ENCODE results near the gene NOS2. TPM values are rescaled to one million over a fixed set of nuclear protein-coding genes. Genes with fewer than 3 reads are reported as not detected.
"Not testable (repeated sequence)": the region's sequence is repeated elsewhere in the genome, so short reads cannot be mapped to it uniquely, and the experiment has no call there.

Gene NOS2
- total RNA-seq, 1 experiment from 2014 or later = 1.4 TPM

GRCh38 chr17:27754549-27754948 is 45.8 kb downstream of the NOS2 start:
- no peak overlapping the region for H3K4me3 Mint-ChIP-seq
- DNase-seq (ENCODE audit: low spot score) (no peak), ATAC-seq (no peak)
- no peaks in the 10 kb centered on the region for H3K9me3 Mint-ChIP-seq
- TF ChIP-seq GRHL2 (CRISPR knock-in tag; IDR thresholded peaks at IDR 0.05; ENCODE audit: insufficient replicate concordance, severe bottlenecking) (no peak), ZBTB43 (CRISPR knock-in tag; IDR thresholded peaks at IDR 0.05) (no peak), ELF4 (CRISPR knock-in tag; IDR thresholded peaks at IDR 0.05; ENCODE audit: low read depth) (no peak), NR1H2 (CRISPR knock-in tag; IDR thresholded peaks at IDR 0.05) (no peak), ZNF532 (CRISPR knock-in tag; IDR thresholded peaks at IDR 0.05; ENCODE audit: borderline replicate concordance) (no peak), FOXP1 (CRISPR knock-in tag; IDR thresholded peaks at IDR 0.05; ENCODE audit: borderline replicate concordance) (no peak), HMGXB4 (CRISPR knock-in tag; IDR thresholded peaks at IDR 0.05) (no peak), TEAD1 (CRISPR knock-in tag; IDR thresholded peaks at IDR 0.05) (no peak)
- H3K36me3 Mint-ChIP-seq = no peaks in the 10 kb centered on the region
- H3K27ac Mint-ChIP-seq = no peak overlapping the region
- H3K4me1 Mint-ChIP-seq = peaks cover 4% of the 10 kb centered on the region; the same call in 1 of the 2 replicates
- ChIA-PET POLR2A (no interaction called here), CTCF (interaction anchor here (0.6 to 4.9 kb wide), 4 partner anchors 27 to 125 kb away, joined by 3 to 80 read pairs (median 8); no protein-coding TSS in a partner anchor)
- no peaks in the 10 kb centered on the region for H3K27me3 Mint-ChIP-seq (ENCODE audit: low read depth)

- H3K27me3 Mint-ChIP-seq (ENCODE audit: low read depth); POLR2A ChIA-PET; H3K4me3 Mint-ChIP-seq; H3K27ac Mint-ChIP-seq; ATAC-seq; H3K9me3 Mint-ChIP-seq; DNase-seq (ENCODE audit: low spot score); H3K4me1 Mint-ChIP-seq; H3K36me3 Mint-ChIP-seq: not testable (repeated sequence)
- CTCF ChIA-PET = interaction anchor here (0.7 to 4.9 kb wide), 6 partner anchors 83 to 131 kb away, joined by 3 to 80 read pairs (median 4); no protein-coding TSS in a partner anchor
Observed at GRCh38 chr17:27753726-27754125, 46.6 kb downstream of the NOS2 start.

- ATAC-seq = peak; percentile 67
- POLR2A ChIA-PET; H3K27me3 Mint-ChIP-seq (ENCODE audit: low read depth); H3K4me3 Mint-ChIP-seq; H3K4me1 Mint-ChIP-seq; H3K9me3 Mint-ChIP-seq; H3K36me3 Mint-ChIP-seq; DNase-seq (ENCODE audit: low spot score); H3K27ac Mint-ChIP-seq: not testable (repeated sequence)
- CTCF ChIA-PET = interaction anchor here (0.7 to 4.9 kb wide), 6 partner anchors 82 to 131 kb away, joined by 3 to 80 read pairs (median 4); no protein-coding TSS in a partner anchor
Observed at GRCh38 chr17:27752831-27753619, 47.3 kb downstream of the NOS2 start.

Measured in WTC11 (cell line).